ENCODE measurements around the gene ARAP2.

DNA sequence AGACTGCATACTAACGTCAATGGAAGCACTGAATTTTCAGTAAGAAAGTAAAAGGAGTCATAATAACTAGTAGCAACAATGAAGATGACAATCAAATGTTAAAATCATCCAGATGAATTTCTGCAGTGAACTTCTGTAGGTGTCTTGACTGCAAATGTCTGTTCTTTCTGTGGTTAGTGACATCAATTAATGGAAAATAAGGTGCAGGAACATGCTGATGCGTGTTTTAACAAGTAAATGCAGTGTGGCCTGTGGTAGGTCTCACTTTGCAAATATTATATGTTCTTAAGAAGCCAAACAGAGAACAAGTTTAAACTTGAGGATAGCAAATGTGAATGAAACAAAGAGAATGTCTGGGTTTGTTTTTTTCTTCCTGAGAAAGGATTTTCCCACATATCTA is 34.5 kb upstream of the ARAP2 start:
- TF ChIP-seq, protein P1, sequence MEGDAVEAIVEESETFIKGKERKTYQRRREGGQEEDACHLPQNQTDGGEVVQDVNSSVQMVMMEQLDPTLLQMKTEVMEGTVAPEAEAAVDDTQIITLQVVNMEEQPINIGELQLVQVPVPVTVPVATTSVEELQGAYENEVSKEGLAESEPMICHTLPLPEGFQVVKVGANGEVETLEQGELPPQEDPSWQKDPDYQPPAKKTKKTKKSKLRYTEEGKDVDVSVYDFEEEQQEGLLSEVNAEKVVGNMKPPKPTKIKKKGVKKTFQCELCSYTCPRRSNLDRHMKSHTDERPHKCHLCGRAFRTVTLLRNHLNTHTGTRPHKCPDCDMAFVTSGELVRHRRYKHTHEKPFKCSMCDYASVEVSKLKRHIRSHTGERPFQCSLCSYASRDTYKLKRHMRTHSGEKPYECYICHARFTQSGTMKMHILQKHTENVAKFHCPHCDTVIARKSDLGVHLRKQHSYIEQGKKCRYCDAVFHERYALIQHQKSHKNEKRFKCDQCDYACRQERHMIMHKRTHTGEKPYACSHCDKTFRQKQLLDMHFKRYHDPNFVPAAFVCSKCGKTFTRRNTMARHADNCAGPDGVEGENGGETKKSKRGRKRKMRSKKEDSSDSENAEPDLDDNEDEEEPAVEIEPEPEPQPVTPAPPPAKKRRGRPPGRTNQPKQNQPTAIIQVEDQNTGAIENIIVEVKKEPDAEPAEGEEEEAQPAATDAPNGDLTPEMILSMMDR (conservative IDR thresholded peaks at IDR 0.05 in 1 of 2, IDR thresholded peaks at IDR 0.05 in 1 of 2; ENCODE audit: extremely low read depth in 1 of 2, insufficient read depth in 1 of 2, low read depth in 1 of 2, low read length in 2 of 2): no peak
- no peak for TF ChIP-seq EZH2 (IDR thresholded peaks at IDR 0.05; ENCODE audit: borderline replicate concordance, low read length)

All from mammary epithelial cell (primary cell).